Posterior vena cava (tissue), 2 donors: ENCODE results near the gene MSMP. TPM values are rescaled to one million over a fixed set of nuclear protein-coding genes. Genes with fewer than 3 reads are reported as not detected.

Experiments
- DNase-seq: peaks from one replicate; pipeline ENCODE4 v3.0.0-alpha.2; 2020; ENCODE audit warnings: low spot score
- intact Hi-C, 2 donors: fragments of 100-400 bp; cut with DNase I; formaldehyde crosslinking; loops; one replicate each; pipeline versions ENCODE4 v1.14.1 to v1.14.2; 2022 to 2023
- total RNA-seq, 2 donors: library from RNA; stranded (reverse); fragmentation: NEBNext Ultra II Directional; extraction: Animal tissue kit (Norgen Biotek cat#: 25700); gene quantifications; one replicate each; pipeline ENCODE4 v1.2.1, GENCODE V29; 2021
- donor health status: DM: yes; HTN: yes; CAD: no.
- donor health status: DM: yes; HTN: yes; CAD: no.

Gene MSMP
- total RNA-seq, 2 donors from 2014 or later: 1.7 TPM; not detected in 1

DNA sequence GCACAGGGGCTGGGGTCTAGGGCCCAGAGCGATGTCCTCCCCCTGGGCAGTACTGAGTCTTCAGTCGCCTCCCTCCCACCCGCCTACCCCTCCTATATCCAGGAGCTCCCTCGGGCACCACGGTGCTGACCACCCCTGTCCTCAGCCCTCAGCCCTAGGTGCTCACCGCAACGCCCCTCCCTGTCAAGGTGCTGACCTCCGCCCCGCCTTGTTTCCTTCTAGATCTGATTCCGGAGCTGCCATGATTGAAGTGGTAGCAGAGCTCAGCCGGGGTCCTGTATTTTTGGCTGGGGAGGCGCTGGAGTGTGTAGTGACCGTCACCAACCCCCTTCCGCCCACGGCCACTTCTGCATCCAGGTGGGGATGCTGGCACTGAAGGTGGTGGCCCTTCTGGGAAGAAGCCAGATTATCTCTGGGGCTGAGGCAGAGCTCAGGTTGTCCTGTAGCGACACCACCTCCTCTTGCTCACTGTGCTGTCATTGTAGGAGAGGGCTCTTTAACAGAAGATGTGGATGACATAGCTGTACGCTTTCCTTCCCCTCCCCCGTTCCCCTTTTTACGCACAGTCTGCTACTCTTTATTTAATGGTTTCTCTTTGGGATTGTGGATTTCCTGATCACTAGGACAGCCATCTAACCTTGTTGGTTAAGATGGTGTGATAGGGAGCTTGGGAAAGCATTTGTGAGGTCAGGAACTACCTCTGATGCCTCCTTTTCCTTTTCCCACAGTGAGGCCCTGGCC lies 4.4 kb downstream of the MSMP start:
- intact Hi-C loops: loop anchor here in 1 of 2 donors (5.0 kb wide), 1 partner anchor 52 kb away; no protein-coding TSS in a partner anchor
- DNase-seq: peak; percentile 80

DNA sequence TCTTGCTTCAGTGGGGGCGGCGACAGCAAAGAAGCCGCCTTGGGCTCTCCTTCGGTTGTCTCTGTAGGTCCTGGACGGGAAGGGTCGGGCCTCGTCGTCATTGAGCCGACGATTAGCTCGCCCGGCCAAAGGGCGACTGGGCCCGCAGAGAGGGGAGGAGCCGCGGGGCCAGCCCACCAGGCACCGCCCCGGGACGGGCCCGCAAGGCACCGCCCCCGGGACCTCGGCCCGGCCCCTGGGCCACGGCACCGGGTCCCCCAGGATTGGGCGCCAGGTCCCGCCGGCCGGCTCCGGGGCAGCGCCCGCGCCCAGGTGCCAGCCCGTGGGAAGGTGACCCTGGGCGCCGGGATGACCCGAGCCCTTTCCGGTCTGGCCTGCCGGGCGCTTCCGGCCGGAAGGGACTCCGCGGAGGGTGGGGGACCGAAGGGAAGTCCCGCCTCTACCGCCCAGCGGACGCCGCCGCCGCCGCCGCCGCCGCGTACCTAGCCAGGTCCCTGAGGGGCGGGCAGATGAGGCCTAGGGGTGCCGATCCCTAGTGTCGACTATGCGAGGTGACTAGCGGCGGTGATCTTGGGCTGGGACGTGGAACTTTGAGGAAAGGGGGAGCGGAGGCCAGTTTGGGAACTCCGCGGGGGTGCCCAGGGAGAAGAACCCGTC lies 5.1 kb downstream of the MSMP start, which contains the start of the genes GBA2 and RGP1:
Gene GBA2, minus strand, starts transcription at position 371 of the 657 bp plus-strand sequence. CDS start 524 bp downstream, outside the sequence.
Gene RGP1, plus strand, starts transcription at position 430 of the 657 bp plus-strand sequence. CDS start 469 bp downstream, outside the sequence.
- intact Hi-C loops: loop anchor here in 1 of 2 donors (5.0 kb wide), 1 partner anchor 52 kb away; no protein-coding TSS in a partner anchor
- DNase-seq: peak; percentile 94

DNA sequence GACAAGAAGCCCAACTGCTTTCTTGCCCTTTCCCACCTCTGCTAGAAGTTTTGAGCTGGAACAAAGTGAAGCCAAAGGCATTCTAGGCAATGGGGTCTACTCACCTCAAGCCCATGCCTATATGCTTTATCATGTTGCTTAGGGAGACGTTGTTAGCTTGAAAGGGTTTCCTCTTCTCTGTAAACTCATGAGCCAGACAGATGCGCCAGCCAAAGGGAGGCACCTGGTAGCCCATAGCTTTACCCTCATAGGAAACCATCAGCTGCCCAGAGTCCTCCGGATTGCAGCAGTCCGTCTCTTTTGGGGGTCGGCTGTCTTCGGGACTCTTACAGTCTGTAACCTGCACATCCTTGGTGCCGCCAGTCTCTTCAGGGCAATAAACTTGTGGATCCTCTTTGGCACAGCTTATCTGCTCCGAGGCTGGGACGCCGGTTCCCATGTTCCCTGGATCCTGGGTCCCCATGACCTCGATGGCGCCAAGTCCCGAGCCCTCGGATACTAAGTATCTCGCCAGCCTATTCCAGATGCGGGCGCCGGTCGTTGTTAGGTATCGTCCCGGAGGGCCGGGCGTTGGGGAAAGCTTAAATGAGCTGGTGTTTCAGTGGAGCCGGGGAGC lies 5.7 kb downstream of the MSMP start:
- DNase-seq: no peak
- intact Hi-C loops: loop anchor here in 1 of 2 donors (5.0 kb wide), 1 partner anchor 51 kb away; no protein-coding TSS in a partner anchor

DNA sequence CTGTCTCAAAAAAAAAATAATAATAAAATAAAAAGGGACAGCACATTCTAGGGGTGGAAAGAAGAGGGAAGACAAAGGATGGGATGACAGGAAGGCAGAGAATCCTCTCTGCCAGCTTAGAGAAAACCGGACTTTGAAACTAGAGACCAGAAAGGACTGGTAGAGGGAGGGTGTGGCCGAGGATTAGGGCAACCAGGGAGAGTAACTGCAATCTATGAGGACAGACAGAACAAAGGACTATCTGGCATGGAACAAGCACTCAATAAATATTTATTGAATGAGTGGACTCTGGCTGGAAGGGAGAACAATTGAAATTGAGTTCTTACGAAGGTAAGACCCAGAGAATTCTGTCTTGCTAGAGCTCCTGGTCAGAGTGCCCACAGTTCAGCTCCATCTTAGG lies 7.5 kb downstream of the MSMP start:
- no peak for DNase-seq
- intact Hi-C loops: loop anchor here in 1 of 2 donors (5.0 kb wide), 1 partner anchor 49 kb away; no protein-coding TSS in a partner anchor

DNA sequence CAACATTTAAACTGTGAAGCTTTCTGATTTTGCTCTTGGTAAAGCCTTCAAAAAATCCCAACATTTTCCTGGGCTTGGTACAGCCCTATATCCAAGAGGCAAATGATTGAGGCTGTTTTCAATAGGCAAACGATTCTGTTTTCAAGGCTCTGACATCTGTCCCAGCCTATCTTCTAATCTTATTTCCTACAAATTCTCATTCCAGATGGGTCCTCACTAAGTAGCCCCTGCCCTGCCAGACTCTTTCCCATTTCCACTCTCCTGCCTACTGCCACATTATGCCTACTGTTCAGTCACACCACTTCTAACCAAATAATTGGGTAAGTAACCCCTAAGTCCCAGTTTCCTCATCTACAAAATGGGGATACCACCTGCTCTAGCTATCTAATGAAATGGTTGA lies 8.5 kb downstream of the MSMP start:
- DNase-seq: no peak
- intact Hi-C loops: loop anchor here in 1 of 2 donors (5.0 kb wide), 1 partner anchor 48 kb away; no protein-coding TSS in a partner anchor

DNA sequence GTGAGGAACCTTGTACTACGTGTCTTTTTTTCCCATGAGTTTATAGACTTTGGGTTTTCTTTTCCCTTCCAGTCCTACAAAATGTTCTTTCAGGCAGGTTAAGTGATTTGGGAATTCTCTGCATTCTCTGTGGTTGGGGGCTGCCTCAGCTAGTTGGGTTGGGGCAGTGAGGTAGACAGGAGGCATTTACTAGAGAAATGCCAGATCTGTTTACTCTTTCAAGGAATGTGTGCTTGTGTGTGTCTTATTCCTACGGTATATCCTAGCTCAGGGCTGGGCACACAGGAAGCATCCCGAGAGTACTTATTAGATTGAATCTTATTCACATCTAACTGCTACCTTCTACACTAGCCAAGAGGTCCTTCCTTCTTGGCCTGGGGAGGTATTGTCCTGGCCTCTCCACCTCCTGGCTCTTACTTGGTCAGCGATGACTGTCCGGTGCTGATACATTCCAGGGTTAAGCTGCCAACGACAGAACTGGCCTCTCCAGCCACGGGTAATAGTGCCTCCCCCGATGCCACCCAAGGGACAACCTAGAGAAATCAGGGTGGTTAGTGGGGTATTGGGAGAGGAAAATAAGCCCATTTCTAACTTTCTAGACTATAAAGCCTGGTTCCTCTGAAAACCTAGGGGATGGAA lies 10.1 kb downstream of the MSMP start:
- intact Hi-C loops: no loop called here
- no peak for DNase-seq

DNA sequence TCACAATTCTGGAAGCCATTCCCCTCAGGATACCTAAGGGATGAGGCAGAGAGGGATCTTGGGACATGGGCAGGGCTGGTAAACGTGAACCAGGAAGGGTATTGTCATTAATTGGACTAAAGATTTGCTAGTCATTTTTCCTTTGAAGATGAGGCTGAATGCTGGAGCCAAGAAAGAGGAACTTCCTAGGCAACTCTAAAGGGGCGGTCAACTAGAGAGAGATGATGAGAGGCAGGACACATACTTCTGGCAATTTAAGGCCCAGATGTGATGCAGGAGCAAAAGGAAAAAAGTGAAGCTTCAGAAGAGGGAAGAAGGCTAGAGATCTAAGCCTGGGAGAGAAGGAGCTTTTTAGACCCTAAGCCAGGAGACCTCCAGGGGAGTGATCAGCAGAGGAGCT lies 10.6 kb downstream of the MSMP start:
- intact Hi-C loops: no loop called here
- no peak for DNase-seq

DNA sequence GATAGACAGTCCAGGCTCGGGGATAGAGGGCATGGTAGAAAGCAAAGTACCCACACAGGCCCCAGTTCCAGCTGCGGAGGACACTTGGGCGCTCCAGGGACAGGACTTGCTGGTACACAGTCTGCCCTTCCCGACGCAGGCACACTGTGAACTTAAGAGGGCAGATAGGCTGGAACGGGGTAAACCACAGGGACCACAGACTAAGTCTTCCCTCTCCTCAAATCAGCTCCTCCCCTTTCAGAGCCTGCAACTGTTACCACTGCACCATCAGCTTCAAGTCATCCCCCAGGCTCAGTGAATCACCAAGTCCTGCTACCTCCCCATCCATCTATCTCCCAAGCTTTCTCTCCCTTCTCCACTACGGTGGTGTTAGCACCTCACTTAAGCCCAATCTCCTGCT lies 12.3 kb downstream of the MSMP start:
- intact Hi-C loops: no loop called here
- DNase-seq: no peak

DNA sequence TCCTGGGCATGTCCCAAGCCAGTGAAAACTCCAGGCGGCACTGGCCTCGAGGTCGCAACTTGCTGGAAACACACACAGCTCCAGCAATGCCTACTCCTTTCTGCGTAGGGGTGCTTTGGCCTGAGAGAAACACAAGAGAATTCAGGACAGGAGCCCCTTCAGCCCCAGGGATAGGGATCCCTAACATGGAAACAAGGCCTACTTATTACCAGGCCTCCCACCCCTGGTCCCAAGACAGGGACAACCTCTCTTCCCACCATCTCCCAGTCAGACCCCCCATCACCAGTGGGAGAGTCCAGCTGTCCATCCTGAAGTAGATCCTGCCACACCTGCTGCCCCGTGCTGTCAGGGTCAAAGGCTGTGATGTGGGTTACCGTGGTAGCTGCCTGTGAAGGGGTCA lies 13.8 kb downstream of the MSMP start:
- intact Hi-C loops: no loop called here
- DNase-seq: no peak

DNA sequence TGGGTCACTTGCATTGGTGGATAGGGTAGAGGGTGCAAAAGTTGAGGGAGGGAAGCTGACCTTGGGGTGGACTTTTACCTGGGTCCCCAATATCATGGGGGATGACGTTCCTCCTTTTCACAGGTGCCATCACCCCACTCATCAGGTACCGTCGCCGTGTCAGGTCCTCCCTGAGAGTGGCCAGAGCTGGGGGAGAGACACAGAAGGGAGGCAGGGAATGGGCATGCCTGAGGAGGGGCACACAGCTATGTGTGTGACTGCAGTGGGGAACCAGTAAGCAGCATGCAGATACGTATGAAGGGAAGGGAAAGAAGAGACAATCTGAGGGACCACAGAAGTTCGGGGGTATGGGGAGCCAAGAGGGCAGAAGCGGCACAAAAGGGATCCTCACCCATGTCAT lies 15.2 kb downstream of the MSMP start:
- intact Hi-C loops: no loop called here
- no peak for DNase-seq

DNA sequence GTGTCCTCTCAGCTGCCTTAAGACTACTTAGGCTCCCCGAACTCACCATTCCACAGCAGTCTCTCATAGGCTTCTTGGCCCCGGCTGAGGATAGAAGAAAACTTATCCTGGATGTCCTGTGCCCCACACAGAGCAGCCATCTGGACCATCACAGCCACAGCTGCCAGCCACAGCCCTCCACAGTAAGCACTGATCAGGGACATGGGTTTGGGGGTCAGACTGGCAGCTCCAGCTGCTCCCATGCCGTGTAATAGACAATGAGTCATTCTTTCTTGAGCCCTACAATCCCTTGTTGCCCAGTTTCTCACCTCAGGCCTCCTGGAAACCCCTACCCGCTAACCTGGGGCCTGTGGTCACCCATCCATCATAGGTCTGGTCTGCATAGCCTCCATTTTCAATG lies 15.9 kb downstream of the MSMP start:
- no peak for DNase-seq
- intact Hi-C loops: no loop called here

DNA sequence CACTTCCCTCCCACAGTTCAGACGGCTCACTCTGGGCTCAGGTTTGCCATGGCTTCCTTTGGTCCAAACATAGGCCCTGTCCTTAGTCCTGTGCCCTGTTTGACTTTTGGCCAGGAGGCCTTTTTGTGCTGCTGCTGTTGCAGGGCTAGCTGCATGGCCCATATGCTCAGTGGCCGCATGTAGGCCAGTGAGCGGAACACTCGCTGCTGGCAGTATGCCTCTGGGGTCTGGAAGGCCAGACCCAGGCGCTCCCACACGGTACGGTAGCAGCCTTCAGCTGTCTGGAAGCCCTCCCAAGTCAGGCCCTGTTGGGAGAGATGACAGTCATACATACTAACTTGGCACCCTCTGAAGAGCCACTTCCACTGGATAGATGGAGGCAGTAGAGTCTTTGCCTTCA lies 16.9 kb downstream of the MSMP start:
- intact Hi-C loops: no loop called here
- no peak for DNase-seq

DNA sequence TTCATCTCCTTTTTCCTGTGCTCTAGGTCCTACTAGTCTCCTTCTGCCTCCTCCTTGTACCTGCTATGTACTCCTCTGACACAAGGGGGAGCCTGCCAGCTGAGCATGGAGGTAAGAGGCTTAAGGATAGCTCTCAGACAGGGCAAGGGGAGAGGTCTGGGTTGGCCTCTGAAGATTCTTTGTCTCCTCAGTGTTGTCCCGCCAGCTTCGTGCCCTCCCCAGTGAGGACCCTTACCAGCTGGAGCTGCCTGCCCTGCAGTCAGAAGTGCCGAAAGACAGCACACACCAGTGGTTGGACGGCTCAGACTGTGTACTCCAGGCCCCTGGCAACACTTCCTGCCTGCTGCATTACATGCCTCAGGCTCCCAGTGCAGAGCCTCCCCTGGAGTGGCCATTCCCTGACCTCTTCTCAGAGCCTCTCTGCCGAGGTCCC lies 17.9 kb downstream of the MSMP start:
- intact Hi-C loops: no loop called here
- no peak for DNase-seq

DNA sequence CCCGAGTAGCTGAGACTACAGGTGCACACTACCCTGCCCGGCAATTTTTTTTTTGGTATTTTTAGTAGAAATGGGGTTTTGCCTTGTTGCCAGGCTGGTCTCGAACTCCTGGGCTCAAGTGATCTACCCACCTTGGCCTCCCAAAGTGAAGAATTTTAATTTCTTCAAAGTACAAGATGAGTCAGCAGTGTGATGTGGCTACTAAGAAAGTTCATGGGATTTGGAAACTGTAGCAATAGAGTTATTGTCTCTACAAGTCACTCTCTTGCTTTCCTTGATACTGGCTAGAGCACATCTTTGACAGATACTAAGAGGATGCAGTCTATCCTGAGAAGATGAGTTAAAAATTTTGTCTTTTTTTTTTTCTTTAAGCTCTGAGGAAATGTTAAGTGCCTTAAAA lies 20.0 kb downstream of the MSMP start:
- intact Hi-C loops: no loop called here
- DNase-seq: no peak

DNA sequence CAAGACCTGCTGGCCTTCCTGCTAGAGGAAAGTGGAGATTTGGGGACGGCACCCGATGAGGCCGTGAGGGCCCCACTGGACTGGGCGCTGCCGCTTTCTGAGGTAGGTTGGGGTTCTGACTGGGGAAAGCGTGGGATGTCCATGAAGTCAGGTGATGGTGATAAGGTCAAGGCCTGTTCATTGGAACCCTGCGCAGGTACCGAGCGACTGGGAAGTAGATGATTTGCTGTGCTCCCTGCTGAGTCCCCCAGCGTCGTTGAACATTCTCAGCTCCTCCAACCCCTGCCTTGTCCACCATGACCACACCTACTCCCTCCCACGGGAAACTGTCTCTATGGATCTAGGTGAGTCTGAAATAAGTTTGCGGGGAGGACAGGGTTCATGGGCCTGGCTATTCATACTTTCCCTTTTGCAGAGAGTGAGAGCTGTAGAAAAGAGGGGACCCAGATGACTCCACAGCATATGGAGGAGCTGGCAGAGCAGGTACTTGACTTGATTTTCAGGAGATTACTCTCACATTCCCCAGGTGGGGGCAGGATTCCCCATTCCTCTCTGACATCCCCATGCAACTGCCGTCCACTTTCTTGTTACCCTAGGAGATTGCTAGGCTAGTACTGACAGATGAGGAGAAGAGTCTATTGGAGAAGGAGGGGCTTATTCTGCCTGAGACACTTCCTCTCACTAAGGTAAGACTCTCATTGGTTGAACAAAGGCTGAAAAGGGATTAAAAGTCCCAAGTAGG lies 21.1 kb downstream of the MSMP start:
- DNase-seq: no peak
- intact Hi-C loops: no loop called here

DNA sequence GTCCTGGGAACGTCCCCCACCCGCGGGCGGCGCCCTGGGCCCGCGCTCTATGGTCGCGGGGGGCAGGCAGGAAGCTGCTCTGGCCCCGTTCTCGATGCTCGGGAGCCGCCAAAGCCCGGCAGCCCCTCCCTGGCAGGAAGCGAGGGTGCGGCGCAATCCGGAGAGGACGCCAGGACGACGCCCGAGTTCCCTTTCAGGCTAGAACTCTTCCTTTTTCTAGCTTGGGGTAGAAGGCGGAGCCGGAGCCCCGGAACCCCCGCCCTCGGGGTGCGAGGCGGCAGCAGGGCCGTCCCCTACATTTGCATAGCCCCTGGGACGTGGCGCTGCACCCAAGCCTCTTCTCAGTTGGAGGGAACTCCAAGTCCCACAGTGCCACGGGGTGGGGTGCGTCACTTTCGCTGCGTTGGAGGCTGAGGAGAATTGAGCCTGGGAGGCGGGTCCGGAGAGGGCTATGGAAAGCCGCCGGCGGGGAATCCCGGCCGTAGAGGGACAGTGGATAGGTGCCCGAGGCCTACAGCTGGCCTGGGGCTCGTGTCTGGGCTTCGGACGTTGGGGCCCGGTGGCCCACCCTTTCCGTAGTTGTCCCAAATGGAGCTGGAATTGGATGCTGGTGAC lies 21.8 kb downstream of the MSMP start, which contains the start of the genes CREB3 and TLN1:
Gene CREB3, plus strand, starts transcription at position 482 of the 615 bp plus-strand sequence. Its CDS starts 107 bp downstream, at position 589.
Gene TLN1, minus strand, starts transcription at position 11 of the 615 bp plus-strand sequence. CDS start 6,501 bp downstream, outside the sequence.
- intact Hi-C loops: no loop called here
- DNase-seq: peak; percentile 100

DNA sequence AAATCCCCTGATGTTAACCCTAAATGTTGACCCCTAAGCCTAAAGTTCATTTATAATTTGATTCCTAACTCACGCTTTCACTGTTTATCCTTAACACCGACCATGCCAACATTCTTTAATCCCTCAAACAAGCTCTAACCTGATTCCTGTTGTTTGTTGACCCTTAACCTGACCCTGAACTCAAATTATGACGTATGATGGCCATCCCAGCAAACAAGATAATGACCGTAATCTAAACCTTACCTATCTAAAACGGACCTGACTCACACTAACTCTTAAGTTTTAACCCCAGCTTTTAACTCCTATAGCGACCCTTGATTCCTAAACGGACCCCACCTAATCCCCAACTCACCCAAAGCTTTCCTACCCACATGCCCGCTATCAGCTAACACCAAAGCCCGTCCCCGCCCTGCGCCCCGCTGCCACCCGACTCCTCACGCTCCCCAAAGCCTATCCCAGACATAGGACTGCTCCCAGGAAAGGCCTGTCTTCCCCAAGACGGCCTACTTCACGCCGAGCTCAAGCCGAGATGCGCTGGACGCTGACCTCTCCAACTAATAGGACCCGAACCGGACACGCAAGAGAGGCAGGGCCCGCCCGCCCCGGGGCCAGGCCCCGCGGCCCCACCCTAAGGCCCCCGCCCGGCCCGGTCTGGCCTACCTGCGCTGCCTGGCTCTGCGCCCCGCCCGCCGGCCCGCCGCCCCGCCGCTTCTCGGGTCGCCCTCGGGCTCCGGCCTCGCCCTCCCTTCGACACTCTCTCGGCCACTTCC lies 22.5 kb downstream of the MSMP start:
- DNase-seq: no peak
- intact Hi-C loops: no loop called here
